Neuronal stem cell (in vitro differentiated cells): ENCODE measurements around the gene GNB2.
A peak's percentile ranks its signal among the peaks of the same experiment; 100 is the strongest.

Experiments
- DNase-seq: peaks from one replicate; pipeline ENCODE4 v3.0.0-alpha.2; 2013; ENCODE audit warnings: low spot score
- H2AFZ ChIP-seq: one replicate; pipeline ENCODE4 v1.6.1; 2013; ENCODE audit warnings: mild to moderate bottlenecking, low read length, inconsistent platforms
- H2AK5ac ChIP-seq: 2 replicates; pipeline ENCODE4 v1.6.1; 2013; ENCODE audit warnings: low read depth, mild to moderate bottlenecking, inconsistent platforms, low read length, moderate library complexity, mixed read lengths
- H2BK120ac ChIP-seq: 2 replicates; pipeline ENCODE4 v1.6.1; 2013; ENCODE audit warnings: low read depth, mild to moderate bottlenecking, inconsistent platforms, low read length, moderate library complexity, mixed read lengths
- H2BK12ac ChIP-seq: one replicate; pipeline ENCODE4 v1.6.1; 2013; ENCODE audit warnings: low read length, inconsistent platforms
- H2BK15ac ChIP-seq: 2 replicates; pipeline ENCODE4 v1.6.1; 2013; ENCODE audit warnings: mild to moderate bottlenecking, low read length, inconsistent platforms, mixed read lengths
- H2BK5ac ChIP-seq: one replicate; pipeline ENCODE4 v1.6.1; 2013; ENCODE audit warnings: inconsistent platforms, mild to moderate bottlenecking, low read length, moderate library complexity
- H3K14ac ChIP-seq: one replicate; pipeline ENCODE4 v1.6.1; 2013; ENCODE audit warnings: low read length, inconsistent platforms
- H3K18ac ChIP-seq: 2 replicates; pipeline ENCODE4 v1.6.1; 2013; ENCODE audit warnings: low read length, inconsistent platforms
- H3K23ac ChIP-seq: 2 replicates; pipeline ENCODE4 v1.6.1; 2013; ENCODE audit warnings: low read depth, mild to moderate bottlenecking, mixed read lengths, low read length, inconsistent platforms; ENCODE audit not compliant: poor library complexity
- H3K27ac ChIP-seq: replicated peaks from 3 replicates; pipeline ENCODE4 v1.5.1; 2013; ENCODE audit warnings: low read length, inconsistent platforms
- H3K27me3 ChIP-seq, 3 experiments: 2 replicates each; pipeline ENCODE4 v1.6.1; 2013; ENCODE audit warnings: low read length in 3 of 3, mild to moderate bottlenecking in 2 of 3, inconsistent platforms in 1 of 3, low read depth in 1 of 3, mixed read lengths in 1 of 3, moderate library complexity in 1 of 3; ENCODE audit not compliant: control insufficient read depth in 3 of 3, insufficient read depth in 3 of 3
- H3K36me3 ChIP-seq, 2 donors: replicated peaks in 1 of 2; 2 replicates each; pipeline ENCODE4 v1.6.1; 2013; ENCODE audit warnings: low read length in 2 of 2; ENCODE audit not compliant: control insufficient read depth in 2 of 2, insufficient read depth in 2 of 2
- H3K4ac ChIP-seq: 2 replicates; pipeline ENCODE4 v1.6.1; 2013; ENCODE audit warnings: inconsistent platforms, mild to moderate bottlenecking, low read length, moderate library complexity
- H3K4me1 ChIP-seq, 2 donors: 1 replicate in 1 of 2; 2 replicates in 1 of 2; pipeline ENCODE4 v1.6.1; 2013; ENCODE audit warnings: low read length in 2 of 2, low read depth in 1 of 2; ENCODE audit not compliant: control insufficient read depth in 2 of 2, insufficient read depth in 1 of 2
- H3K4me2 ChIP-seq: one replicate; pipeline ENCODE4 v1.6.1; 2013; ENCODE audit warnings: mild to moderate bottlenecking, low read length, inconsistent platforms; ENCODE audit not compliant: insufficient read depth, poor library complexity, severe bottlenecking
- H3K4me3 ChIP-seq, 2 donors: 2 replicates each; pipeline ENCODE4 v1.5.1; 2013; ENCODE audit warnings: low read length in 2 of 2, mild to moderate bottlenecking in 2 of 2, inconsistent platforms in 1 of 2, moderate library complexity in 1 of 2
- H3K79me1 ChIP-seq: one replicate; pipeline ENCODE4 v1.6.1; 2013; ENCODE audit warnings: low read depth, mild to moderate bottlenecking, inconsistent platforms, low read length, moderate library complexity
- H3K9ac ChIP-seq: one replicate; pipeline ENCODE4 v1.6.1; 2013; ENCODE audit warnings: mild to moderate bottlenecking, low read depth, low read length, inconsistent platforms; ENCODE audit not compliant: poor library complexity
- H3K9me3 ChIP-seq, 2 donors: replicated peaks in 1 of 2; 2 replicates each; pipeline versions ENCODE3 to v1.6.1; 2013; ENCODE audit warnings: low read length in 2 of 2, mild to moderate bottlenecking in 2 of 2, inconsistent platforms in 1 of 2, low read depth in 1 of 2, mixed read lengths in 1 of 2, moderate library complexity in 1 of 2; ENCODE audit not compliant: control insufficient read depth in 2 of 2, insufficient read depth in 1 of 2
- H4K8ac ChIP-seq: one replicate; pipeline ENCODE4 v1.6.1; 2013; ENCODE audit warnings: low read depth, mild to moderate bottlenecking, inconsistent platforms, low read length, moderate library complexity
- H4K91ac ChIP-seq: one replicate; pipeline ENCODE4 v1.6.1; 2013; ENCODE audit warnings: low read length, low read depth, mild to moderate bottlenecking, inconsistent platforms; ENCODE audit not compliant: poor library complexity
- WGBS, 2 donors: extraction: QIAGEN DNeasy Blood & Tissue Kit; methylation state at CpG; one replicate each; pipeline ENCODE4 v1.1.7; 2013; ENCODE audit warnings: missing lambda C conversion rate in 2 of 2, mixed read lengths in 1 of 2; ENCODE audit not compliant: insufficient read length in 2 of 2, insufficient replicate concordance in 1 of 2; ENCODE audit errors: extremely low coverage in 2 of 2; 5-methylcytosine and 5-hydroxymethylcytosine counted together

Gene GNB2

DNA sequence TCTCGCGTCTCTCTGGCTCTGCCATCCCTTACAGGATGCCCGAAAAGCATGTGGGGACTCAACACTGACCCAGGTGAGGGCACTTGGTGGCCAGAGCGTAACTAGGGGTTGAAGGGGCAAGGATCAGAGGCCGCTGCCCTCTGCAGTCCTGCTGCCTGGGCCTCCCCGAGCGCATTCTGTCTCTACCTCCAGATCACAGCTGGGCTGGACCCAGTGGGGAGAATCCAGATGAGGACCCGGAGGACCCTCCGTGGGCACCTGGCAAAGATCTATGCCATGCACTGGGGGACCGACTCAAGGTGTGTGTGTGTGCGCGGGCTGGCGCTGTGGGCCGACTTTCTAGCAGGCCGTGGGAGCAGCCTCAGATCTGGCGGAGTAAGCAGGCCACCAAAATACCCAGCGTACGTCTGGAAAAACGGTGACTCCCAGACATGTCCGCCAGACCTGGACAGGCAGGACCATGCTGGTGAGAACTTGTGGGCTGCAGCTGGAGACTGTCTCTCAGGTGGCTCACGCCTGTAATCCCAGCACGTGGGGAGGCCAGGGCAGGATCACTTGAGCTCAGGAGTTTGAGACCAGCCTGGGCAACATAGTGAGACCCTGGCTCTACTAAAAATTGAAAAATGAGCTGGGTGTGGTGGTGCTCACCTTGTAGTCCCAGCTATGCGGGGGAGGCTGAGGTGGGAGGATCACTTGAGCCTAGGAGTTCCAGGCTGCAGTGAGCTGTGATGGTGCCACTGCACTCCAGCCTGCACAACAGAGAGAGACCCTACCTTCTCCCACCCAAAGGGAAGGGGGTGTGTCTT is 3.2 kb downstream of the GNB2 start:
- Histone ChIP-seq H3K27me3 (no peaks in the 10 kb centered on the region), H3K9me3 (peaks cover 0 to under 1% of the 10 kb centered on the region in 2 donors), H3K14ac (no peak overlapping the region), H2AFZ (no peak overlapping the region), H3K4me1 (peaks cover 3 to 4% of the 10 kb centered on the region in 2 donors), H2BK15ac (no peak overlapping the region), H4K91ac (no peak overlapping the region), H3K36me3 (peaks cover 27 to 54% of the 10 kb centered on the region in 2 donors), H4K8ac (peak overlapping the region; percentile 92), H2AK5ac (no peak overlapping the region), H3K4ac (no peak overlapping the region), H3K23ac (peak overlapping the region; percentile 65), H3K18ac (peak overlapping the region; percentile 27), H3K9ac (peak overlapping the region; percentile 77), H3K4me2 (peak overlapping the region; percentile 93), H3K4me3 (peak overlapping the region; percentile 15 to 97), H2BK12ac (no peak overlapping the region), H2BK5ac (no peak overlapping the region), H2BK120ac (no peak overlapping the region), H3K79me1 (peaks cover 20% of the 10 kb centered on the region), H3K27ac (peak overlapping the region; percentile 36)
- WGBS, 2 donors: no CpG with 5 or more reads among the region's 23 CpGs
- DNase-seq: no peak

DNA sequence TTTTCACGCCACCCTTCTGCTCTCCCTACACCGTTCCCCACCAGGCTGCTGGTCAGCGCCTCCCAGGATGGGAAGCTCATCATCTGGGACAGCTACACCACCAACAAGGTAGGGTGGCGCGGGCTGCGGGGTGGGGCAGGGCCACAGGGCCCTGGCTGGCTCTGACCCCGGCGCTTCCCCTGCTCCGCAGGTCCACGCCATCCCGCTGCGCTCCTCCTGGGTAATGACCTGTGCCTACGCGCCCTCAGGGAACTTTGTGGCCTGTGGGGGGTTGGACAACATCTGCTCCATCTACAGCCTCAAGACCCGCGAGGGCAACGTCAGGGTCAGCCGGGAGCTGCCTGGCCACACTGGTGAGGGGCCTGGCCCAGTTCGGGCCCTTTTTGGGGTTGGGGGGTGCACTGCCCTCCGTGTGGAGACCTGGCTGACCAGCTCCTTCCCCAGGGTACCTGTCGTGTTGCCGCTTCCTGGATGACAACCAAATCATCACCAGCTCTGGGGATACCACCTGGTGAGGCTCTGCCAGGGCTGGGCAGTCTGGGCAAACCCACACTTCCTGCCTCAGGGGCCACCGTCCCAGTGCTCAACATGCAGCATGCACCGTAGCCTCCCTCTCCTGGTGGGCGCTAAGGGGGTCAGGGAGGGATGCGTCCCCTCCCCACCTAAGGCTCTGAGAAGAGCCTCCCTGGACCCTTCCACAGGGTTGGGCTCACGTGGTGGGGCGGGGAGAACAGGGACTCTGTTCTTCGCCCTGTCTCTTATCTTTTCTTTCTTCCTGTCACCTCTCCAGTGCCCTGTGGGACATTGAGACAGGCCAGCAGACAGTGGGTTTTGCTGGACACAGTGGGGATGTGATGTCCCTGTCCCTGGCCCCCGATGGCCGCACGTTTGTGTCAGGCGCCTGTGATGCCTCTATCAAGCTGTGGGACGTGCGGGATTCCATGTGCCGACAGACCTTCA is 4.0 kb downstream of the GNB2 start:
- Histone ChIP-seq H3K4ac (no peak overlapping the region), H3K4me2 (no peak overlapping the region), H3K23ac (peak overlapping the region; percentile 37), H2BK15ac (no peak overlapping the region), H3K9me3 (peaks cover 0 to 1% of the 10 kb centered on the region in 2 donors), H2AFZ (no peak overlapping the region), H4K91ac (no peak overlapping the region), H3K18ac (peak overlapping the region; percentile 66), H2BK5ac (peak overlapping the region; percentile 90), H3K79me1 (peaks cover 24% of the 10 kb centered on the region), H3K36me3 (peaks cover 35 to 63% of the 10 kb centered on the region in 2 donors), H3K27me3 (no peaks in the 10 kb centered on the region), H3K9ac (peak overlapping the region; percentile 63), H3K4me3 (no peak overlapping the region), H2BK12ac (peak overlapping the region; percentile 22), H2BK120ac (no peak overlapping the region), H3K27ac (no peak overlapping the region), H2AK5ac (peak overlapping the region; percentile 63), H3K14ac (no peak overlapping the region), H4K8ac (peak overlapping the region; percentile 92), H3K4me1 (peaks cover 3 to 4% of the 10 kb centered on the region in 2 donors)
- WGBS, 2 donors: no CpG with 5 or more reads among the region's 36 CpGs
- no peak for DNase-seq

DNA sequence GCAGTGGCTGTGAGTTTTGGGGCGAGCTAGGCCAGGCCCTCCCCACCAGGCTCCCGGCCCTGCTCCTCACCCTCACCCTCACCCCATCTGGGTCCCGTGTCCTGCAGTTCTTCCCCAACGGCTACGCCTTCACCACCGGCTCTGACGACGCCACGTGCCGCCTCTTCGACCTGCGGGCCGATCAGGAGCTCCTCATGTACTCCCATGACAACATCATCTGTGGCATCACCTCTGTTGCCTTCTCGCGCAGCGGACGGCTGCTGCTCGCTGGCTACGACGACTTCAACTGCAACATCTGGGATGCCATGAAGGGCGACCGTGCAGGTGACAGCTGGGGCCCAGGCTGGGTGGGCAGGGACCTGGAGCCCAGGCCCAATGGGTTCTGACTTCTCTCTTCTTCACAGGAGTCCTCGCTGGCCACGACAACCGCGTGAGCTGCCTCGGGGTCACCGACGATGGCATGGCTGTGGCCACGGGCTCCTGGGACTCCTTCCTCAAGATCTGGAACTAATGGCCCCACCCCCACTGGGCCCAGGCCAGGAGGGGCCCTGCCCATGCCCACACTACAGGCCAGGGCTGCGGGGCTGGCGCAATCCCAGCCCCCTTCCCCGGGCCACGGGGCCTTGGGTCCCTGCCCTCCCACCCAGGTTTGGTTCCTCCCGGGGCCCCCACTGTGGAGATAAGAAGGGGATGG is 4.9 kb downstream of the GNB2 start:
- Histone ChIP-seq H2BK120ac (no peak overlapping the region), H3K27ac (no peak overlapping the region), H3K4ac (no peak overlapping the region), H3K27me3 (no peaks in the 10 kb centered on the region), H4K91ac (peak overlapping the region; percentile 79), H2AK5ac (peak overlapping the region; percentile 63), H3K79me1 (peaks cover 27% of the 10 kb centered on the region), H2BK5ac (peak overlapping the region; percentile 90), H3K4me1 (peaks cover 3 to 4% of the 10 kb centered on the region in 2 donors), H3K9me3 (peaks cover 0 to 1% of the 10 kb centered on the region in 2 donors), H2BK12ac (no peak overlapping the region), H3K4me2 (no peak overlapping the region), H3K9ac (peak overlapping the region; percentile 63), H3K36me3 (peaks cover 43 to 72% of the 10 kb centered on the region in 2 donors), H2BK15ac (no peak overlapping the region), H3K18ac (peak overlapping the region; percentile 66), H2AFZ (no peak overlapping the region), H3K23ac (peak overlapping the region; percentile 37), H3K14ac (no peak overlapping the region), H3K4me3 (peak overlapping the region in 1 of 2 donors; percentile 37), H4K8ac (no peak overlapping the region)
- DNase-seq: no peak
- WGBS, 2 donors: no CpG with 5 or more reads among the region's 35 CpGs
